CD4-positive, alpha-beta T cell treated with Interleukin-17A for 1 hour (primary cell): Measurements from ENCODE around the gene CLMP.

Experiments
- DNase-seq: peaks from one replicate; pipeline ENCODE4 v3.0.0-alpha.2; 2020

Gene CLMP

DNA sequence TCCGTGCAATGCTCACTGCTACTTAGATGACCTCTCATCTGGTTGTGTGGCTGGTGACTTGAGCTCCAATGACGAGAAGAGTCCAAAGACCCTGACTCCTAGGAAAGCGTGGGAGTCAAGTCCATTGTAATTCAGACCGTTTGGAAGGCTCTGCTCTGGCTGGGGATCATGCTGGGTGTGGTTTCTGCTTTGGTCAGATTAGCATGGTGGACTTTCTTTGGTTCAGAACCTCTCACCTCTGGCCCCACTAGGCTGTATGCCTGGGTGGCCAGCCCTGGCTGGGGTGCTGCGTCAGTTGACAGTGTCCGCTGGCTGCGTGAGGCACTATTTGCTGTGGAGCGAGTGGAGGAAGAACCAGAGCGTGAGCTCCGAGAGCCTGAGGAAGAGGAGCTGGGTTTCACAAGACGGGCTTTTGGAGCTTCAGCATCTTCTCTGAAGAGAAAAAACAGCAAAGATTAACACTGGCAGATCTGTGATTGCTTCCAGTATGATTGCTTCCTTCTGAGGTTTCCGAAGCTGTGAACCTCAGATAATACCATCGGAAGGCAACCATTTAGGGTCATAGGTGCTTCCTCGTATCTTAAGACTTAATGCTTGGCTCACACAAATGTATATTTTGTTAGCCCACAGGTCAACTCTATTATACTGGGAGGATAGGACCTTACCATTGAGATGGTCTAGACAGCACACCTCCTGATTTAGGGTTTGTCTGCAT, 121.5 kb downstream of the CLMP start:
- no peak for DNase-seq

GRCh38 chr11:123072762-123073161, 122.3 kb downstream of the CLMP start:
- DNase-seq = peak; percentile 31

DNA sequence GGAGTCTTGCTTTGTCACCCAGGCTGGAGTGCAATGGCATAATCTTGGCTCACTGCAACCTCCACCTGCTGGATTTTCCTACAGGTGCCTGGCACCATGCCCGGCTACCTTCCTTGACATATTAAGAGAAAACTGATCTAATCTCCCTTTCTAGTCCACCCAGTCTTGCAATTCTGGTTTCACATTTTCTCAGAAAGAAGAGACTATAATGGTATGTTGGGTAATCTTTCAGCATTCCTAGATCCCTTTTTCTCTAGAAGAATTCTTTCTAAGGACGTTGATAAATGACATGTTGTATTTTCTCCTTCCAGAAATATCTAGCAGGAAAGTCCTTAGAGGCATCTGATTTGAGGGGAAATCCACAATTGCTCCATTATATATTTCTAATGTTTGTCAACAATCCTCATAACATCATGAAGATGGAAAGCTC, 122.7 kb downstream of the CLMP start:
- no peak for DNase-seq

- DNase-seq = peak; percentile 84
Measured at GRCh38 chr11:123069908-123070821, 124.9 kb downstream of the CLMP start.

- no peak for DNase-seq
Measured at GRCh38 chr11:123065621-123066020, 129.4 kb downstream of the CLMP start.

- DNase-seq = peak; percentile 66
Measured at GRCh38 chr11:123063826-123064657, 131.0 kb downstream of the CLMP start.

- peak; percentile 68 for DNase-seq
Measured at GRCh38 chr11:123062892-123063825, 131.9 kb downstream of the CLMP start.

GRCh38 chr11:123062158-123062891, 132.7 kb downstream of the CLMP start:
- DNase-seq = peak; percentile 100

DNA sequence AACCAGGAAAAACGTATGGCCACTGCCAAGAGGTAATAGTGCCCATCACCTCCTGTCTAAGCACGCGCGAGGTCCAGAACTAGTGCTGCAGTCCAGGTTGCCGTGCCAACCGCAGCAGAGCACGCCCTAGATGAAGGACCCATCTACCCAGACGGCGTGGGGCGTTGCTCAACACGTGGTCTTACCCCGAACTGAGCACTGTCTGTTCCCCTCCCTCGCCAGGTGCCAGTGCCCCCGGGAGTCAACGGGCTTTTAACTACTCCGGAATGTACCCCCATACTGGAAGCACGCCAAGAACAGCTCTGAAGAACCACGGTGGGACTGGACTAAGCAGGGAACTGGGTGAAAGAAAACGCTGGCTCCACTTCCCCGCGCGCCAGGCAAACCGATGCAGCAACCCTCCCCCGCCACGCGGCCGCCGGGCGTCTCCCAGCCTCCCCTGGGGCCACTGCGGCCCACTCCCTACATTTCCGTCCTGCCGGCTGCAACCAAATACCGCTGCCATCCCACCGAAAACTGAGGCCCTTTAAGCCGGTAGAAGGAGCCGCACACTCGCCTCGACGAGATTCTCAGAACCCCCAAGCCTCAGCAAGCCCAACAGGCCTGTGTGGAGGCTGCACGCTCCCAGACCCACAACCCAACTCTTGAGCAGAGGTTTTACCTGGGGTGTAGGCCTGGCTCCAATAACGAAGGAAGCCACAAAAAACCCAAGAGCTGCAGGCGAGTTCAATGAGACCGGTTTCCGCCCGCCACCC, 133.5 kb downstream of the CLMP start, which contains the start of gene HSPA8:
Gene HSPA8 (minus strand): TSS at position 734 of the 755 bp plus-strand sequence. CDS start 812 bp downstream, outside the sequence.
- peak; percentile 81 for DNase-seq

DNA sequence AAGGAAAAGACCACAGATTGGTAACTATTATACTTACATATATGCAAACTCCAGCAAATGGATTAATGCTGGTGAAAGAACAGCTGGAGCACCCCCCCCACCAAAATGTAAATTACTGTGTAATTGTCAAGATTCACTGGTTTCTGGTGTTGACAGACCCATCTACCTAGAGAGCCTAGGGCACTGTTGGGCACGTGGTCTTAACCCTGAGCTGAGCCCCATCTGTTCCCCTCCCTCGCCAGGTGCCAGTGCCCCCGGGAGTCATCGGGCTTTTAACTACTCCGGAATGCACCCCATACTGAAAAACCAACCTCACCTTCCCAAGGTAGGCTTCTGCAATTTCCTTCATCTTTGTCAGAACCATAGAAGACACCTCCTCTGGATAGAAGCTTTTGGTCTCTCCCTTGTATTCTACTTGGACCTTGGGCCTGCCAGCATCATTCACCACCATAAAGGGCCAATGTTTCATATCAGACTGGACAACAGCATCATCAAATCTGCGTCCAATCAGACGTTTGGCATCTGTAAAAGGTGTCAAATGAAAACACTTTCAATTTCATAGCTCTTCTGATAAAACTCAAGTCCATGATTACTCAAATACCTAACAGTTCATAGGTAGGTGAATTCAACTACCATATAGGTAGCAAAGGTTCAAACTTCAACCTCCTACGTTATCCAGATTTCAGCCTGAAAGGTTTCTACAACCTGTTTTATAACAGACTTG, 134.6 kb downstream of the CLMP start:
- peak; percentile 53 for DNase-seq

DNA sequence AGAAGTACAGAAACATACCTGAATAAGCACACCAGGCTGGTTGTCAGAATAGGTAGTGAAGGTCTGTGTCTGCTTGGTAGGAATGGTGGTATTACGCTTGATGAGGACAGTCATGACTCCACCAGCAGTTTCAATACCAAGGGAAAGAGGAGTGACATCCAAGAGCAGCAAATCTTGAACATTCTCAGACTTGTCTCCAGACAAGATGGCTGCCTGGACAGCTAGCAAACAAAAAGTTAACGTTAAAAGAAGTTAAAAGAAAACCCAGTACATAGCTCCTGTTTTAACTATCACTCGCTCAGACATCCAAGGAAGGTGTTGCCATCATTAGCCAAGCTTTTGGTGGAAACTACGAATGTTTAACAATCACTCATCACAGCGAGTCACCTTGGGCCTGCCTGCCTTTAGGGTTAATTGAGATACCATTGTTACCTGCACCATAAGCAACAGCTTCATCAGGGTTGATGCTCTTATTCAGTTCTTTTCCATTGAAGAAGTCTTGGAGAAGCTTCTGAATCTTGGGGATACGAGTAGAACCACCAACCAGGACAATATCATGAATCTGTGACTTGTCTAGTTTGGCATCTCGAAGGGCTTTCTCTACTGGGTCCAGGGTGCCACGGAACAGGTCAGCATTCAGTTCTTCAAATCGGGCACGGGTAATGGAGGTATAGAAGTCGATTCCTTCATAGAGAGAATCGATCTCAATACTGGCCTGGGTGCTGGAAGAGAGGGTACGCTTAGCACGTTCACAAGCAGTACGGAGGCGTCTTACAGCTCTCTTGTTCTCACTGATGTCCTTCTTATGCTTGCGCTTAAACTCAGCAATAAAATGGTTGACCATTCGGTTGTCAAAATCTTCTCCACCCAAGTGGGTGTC, 135.8 kb downstream of the CLMP start:
- DNase-seq = peak; percentile 52

DNA sequence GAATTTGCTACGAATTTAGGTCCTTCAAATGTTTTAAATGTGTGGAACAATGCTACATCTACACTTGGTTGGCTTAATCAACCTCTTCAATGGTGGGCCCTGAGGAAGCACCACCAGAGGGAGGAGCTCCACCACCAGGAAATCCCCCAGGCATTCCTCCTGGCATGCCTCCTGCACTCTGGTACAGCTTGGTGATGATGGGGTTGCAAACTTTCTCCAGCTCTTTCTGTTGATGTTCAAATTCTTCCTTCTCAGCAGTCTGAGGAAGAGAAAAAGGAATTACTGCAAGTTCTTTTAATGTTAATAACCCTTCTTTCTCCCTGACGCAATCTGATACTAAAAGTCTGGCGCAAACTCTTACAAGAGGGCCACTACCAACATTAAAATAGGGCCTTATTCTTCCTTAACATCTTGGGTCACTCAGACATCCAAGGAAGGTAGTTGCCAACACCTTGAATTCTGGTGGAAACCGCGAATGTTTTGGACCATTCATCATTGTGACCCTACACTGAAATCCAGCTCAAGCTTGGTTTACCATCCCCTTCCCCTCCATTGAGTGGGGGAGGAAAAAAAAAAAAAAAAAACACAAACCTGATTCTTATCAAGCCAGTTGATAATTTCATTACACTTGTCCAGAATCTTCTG, 137.3 kb downstream of the CLMP start:
- DNase-seq = peak; percentile 55

GRCh38 chr11:123056835-123057491, 138.1 kb downstream of the CLMP start:
- peak; percentile 63 for DNase-seq

DNA sequence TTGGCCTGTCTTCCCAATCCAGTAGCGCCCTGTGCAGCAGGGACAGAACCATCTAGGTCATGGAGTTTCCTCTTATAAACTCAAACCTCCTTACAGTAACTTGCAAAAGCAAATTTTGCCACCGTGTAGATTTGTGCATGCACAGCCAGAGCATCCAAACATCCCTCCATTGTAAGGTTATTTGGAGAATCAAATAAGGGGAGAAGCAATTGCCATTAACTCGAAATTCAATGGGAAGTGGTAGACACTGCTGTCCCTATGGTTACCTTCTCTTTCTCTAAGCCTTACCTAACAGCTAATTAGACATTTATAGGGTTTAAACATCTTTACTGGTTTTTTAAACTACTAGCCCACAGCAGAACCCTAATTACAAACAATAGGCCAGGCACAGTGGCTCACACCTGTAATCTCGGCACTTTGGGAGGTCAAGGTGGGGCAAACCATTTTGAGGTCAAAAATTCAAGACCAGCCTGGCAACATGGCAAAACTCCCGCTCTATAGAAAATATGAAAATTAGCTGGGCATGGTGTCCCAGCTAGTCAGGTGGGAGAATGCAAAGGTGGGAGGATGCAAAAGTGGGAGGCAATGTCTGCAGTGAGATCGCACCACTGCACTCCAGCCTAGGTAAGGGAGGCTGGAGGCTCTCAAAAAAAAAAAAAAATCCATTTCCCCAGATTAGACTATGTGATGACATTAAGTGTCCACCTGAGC, 139.7 kb downstream of the CLMP start:
- peak; percentile 66 for DNase-seq

GRCh38 chr11:123054301-123055065, 140.6 kb downstream of the CLMP start:
- DNase-seq = peak; percentile 87
